SIG-M5 (cell line): ENCODE data around the gene PAF1.
"Not testable (repeated sequence)": the region's sequence is repeated elsewhere in the genome, so short reads cannot be mapped to it uniquely, and the experiment has no call there.

Experiments
- DNase-seq: peaks from one replicate; lab custom pipeline; 2025; lab: John Stamatoyannopoulos, UW

Gene PAF1

GRCh38 chr19:39381910-39382611, 8.8 kb downstream of the PAF1 start:
- no peak for DNase-seq

GRCh38 chr19:39380521-39381502, 10.1 kb downstream of the PAF1 start:
- no peak for DNase-seq

- DNase-seq: no peak
These were observed 11.0 kb downstream of the PAF1 start for GRCh38 chr19:39379865-39380396.

- DNase-seq: not testable (repeated sequence)
These were observed 11.5 kb downstream of the PAF1 start for GRCh38 chr19:39379366-39379765.

GRCh38 chr19:39377373-39378362, 13.2 kb downstream of the PAF1 start:
- DNase-seq: no peak

- no peak for DNase-seq
These were observed 15.0 kb downstream of the PAF1 start for GRCh38 chr19:39375929-39376328.

- no peak for DNase-seq
These were observed 18.0 kb downstream of the PAF1 start for GRCh38 chr19:39372941-39373340.

GRCh38 chr19:39372047-39372802, 18.7 kb downstream of the PAF1 start:
- no peak for DNase-seq

- DNase-seq: no peak
These were observed 20.2 kb downstream of the PAF1 start for GRCh38 chr19:39370735-39371134.

GRCh38 chr19:39369200-39369599, 21.7 kb downstream of the PAF1 start:
- DNase-seq: no peak

- DNase-seq: no peak
These were observed 25.4 kb downstream of the PAF1 start for GRCh38 chr19:39365531-39365930.

- no peak for DNase-seq
These were observed 26.9 kb downstream of the PAF1 start for GRCh38 chr19:39363901-39364457.

- no peak for DNase-seq
These were observed 27.9 kb downstream of the PAF1 start for GRCh38 chr19:39362682-39363657.

GRCh38 chr19:39360599-39360998, 30.3 kb downstream of the PAF1 start:
- DNase-seq: no peak

- no peak for DNase-seq
These were observed 31.9 kb downstream of the PAF1 start for GRCh38 chr19:39359026-39359425.

- DNase-seq: no peak
These were observed 34.3 kb downstream of the PAF1 start for GRCh38 chr19:39356647-39357046.

GRCh38 chr19:39356073-39356472, 34.8 kb downstream of the PAF1 start:
- no peak for DNase-seq

GRCh38 chr19:39355253-39355652, 35.7 kb downstream of the PAF1 start:
- no peak for DNase-seq
